Measurements from ENCODE around the gene SLC16A2.
A peak's percentile ranks its signal among the peaks of the same experiment; 100 is the strongest.

Gene SLC16A2

GRCh38 chrX:74420196-74421035 is 877 bp upstream of the SLC16A2 start:
- Histone ChIP-seq H3K27me3 (no peaks in the 10 kb centered on the region), H3K9me3 (no peaks in the 10 kb centered on the region), H3K4me1 (peaks cover 0 to 12% (median 3%) of the 10 kb centered on the region in 4 donors), H3K4me3 (peak overlapping the region; percentile 58 to 70), H3K36me3 (no peaks in the 10 kb centered on the region), H3K27ac (peak overlapping the region; percentile 97)
- peak; percentile 67 to 92 for DNase-seq
- TF ChIP-seq, protein P1, sequence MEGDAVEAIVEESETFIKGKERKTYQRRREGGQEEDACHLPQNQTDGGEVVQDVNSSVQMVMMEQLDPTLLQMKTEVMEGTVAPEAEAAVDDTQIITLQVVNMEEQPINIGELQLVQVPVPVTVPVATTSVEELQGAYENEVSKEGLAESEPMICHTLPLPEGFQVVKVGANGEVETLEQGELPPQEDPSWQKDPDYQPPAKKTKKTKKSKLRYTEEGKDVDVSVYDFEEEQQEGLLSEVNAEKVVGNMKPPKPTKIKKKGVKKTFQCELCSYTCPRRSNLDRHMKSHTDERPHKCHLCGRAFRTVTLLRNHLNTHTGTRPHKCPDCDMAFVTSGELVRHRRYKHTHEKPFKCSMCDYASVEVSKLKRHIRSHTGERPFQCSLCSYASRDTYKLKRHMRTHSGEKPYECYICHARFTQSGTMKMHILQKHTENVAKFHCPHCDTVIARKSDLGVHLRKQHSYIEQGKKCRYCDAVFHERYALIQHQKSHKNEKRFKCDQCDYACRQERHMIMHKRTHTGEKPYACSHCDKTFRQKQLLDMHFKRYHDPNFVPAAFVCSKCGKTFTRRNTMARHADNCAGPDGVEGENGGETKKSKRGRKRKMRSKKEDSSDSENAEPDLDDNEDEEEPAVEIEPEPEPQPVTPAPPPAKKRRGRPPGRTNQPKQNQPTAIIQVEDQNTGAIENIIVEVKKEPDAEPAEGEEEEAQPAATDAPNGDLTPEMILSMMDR (IDR thresholded peaks at IDR 0.05), result no peak
- intact Hi-C loops (cut with DNase I; ENCODE audit: low total_unique reads), result loop anchor here (10.0 kb wide), 1 partner anchor 114 kb away; no protein-coding TSS in a partner anchor

DNA sequence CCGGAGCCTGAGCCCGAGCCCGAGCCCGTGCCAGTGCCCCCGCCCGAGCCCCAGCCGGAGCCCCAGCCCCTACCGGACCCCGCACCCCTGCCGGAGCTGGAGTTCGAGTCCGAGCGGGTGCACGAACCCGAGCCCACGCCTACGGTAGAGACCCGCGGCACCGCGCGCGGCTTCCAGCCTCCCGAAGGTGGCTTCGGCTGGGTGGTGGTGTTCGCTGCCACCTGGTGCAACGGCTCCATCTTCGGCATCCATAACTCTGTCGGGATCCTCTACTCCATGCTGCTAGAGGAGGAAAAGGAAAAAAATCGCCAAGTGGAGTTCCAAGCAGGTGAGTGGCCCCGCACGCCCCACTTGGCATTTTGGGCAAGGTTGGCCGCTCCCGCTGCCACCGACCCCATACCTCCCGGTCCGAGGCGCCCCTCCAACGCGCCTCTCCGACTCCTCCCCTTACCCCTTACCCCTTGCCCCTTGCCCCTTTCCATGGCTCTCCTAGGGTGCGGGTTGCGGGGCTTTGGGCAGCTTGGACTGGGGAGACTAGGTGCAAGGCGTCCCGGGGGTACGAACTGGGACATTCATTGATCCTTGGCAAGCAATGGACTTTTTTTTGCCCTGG is 553 bp downstream of the SLC16A2 start:
- no peaks in the 10 kb centered on the region for H3K27me3 ChIP-seq
- no peaks in the 10 kb centered on the region for H3K9me3 ChIP-seq
- no peak for DNase-seq
- H3K4me1 ChIP-seq, result peaks cover 0 to 12% (median 3%) of the 10 kb centered on the region in 4 donors
- no peaks in the 10 kb centered on the region for H3K36me3 ChIP-seq
- intact Hi-C loops (cut with DNase I; ENCODE audit: low total_unique reads), result loop anchor here (10.0 kb wide), 1 partner anchor 113 kb away; no protein-coding TSS in a partner anchor
- H3K4me3 ChIP-seq, result peak overlapping the region; percentile 58 to 70
- peak overlapping the region; percentile 97 for H3K27ac ChIP-seq
- TF ChIP-seq, protein P1 (IDR thresholded peaks at IDR 0.05), result no peak

GRCh38 chrX:74422576-74423288 is 1.4 kb downstream of the SLC16A2 start:
- intact Hi-C loops (cut with DNase I; ENCODE audit: low total_unique reads), result loop anchor here (10.0 kb wide), 1 partner anchor 112 kb away; no protein-coding TSS in a partner anchor
- peak overlapping the region; percentile 97 for H3K27ac ChIP-seq
- no peaks in the 10 kb centered on the region for H3K36me3 ChIP-seq
- peak; percentile 43 to 83 for DNase-seq
- H3K4me3 ChIP-seq, result peak overlapping the region; percentile 58 to 70
- H3K9me3 ChIP-seq, result no peaks in the 10 kb centered on the region
- peaks cover 0 to 12% (median 3%) of the 10 kb centered on the region in 4 donors for H3K4me1 ChIP-seq
- H3K27me3 ChIP-seq, result no peaks in the 10 kb centered on the region
- TF ChIP-seq, protein P1 (IDR thresholded peaks at IDR 0.05), result peak in 1 of 2 experiments; percentile 9

GRCh38 chrX:74423289-74423998 is 2.2 kb downstream of the SLC16A2 start:
- H3K4me3 ChIP-seq, result peak overlapping the region; percentile 58 to 70
- no peaks in the 10 kb centered on the region for H3K27me3 ChIP-seq
- peaks cover 0 to 12% (median 3%) of the 10 kb centered on the region in 4 donors for H3K4me1 ChIP-seq
- intact Hi-C loops (cut with DNase I; ENCODE audit: low total_unique reads), result loop anchor here (10.0 kb wide), 1 partner anchor 111 kb away; no protein-coding TSS in a partner anchor
- TF ChIP-seq, protein P1 (IDR thresholded peaks at IDR 0.05), result no peak
- H3K9me3 ChIP-seq, result no peaks in the 10 kb centered on the region
- no peak for DNase-seq
- H3K36me3 ChIP-seq, result no peaks in the 10 kb centered on the region
- peak overlapping the region; percentile 97 for H3K27ac ChIP-seq

GRCh38 chrX:74426071-74426470 is 4.8 kb downstream of the SLC16A2 start:
- no peak overlapping the region for H3K4me3 ChIP-seq
- H3K4me1 ChIP-seq, result peaks cover 0 to 7% (median 3%) of the 10 kb centered on the region in 4 donors
- H3K36me3 ChIP-seq, result no peaks in the 10 kb centered on the region
- TF ChIP-seq, protein P1 (IDR thresholded peaks at IDR 0.05), result no peak
- no peak for DNase-seq
- intact Hi-C loops (cut with DNase I; ENCODE audit: low total_unique reads), result loop anchor here (10.0 kb wide), 1 partner anchor 109 kb away; no protein-coding TSS in a partner anchor
- H3K27me3 ChIP-seq, result no peaks in the 10 kb centered on the region
- no peaks in the 10 kb centered on the region for H3K9me3 ChIP-seq
- H3K27ac ChIP-seq, result no peak overlapping the region
